Left kidney (tissue), 2 donors: ENCODE measurements around the gene UNC119B. TPM values are rescaled to one million over a fixed set of nuclear protein-coding genes. Genes with fewer than 3 reads are reported as not detected.

ENCODE experiments used
- DNase-seq: peaks from one replicate; pipeline ENCODE4 v3.0.0-alpha.2; 2013
- polyA plus RNA-seq: library from polyadenylated mRNA; unstranded; fragments of 120-200 nt; gene quantifications from one replicate; pipeline ENCODE4 v1.2.1, GENCODE V29; 2013; ENCODE audit not compliant: insufficient read length

UNC119B gene
- polyA plus RNA-seq, 1 donor, result 82.4 TPM

GRCh38 chr12:120762086-120762485, 51.8 kb downstream of the UNC119B start:
- no peak for DNase-seq

- DNase-seq, result no peak
Measured at GRCh38 chr12:120763250-120763649, 53.0 kb downstream of the UNC119B start.

- DNase-seq, result no peak
Measured at GRCh38 chr12:120764816-120765215, 54.6 kb downstream of the UNC119B start.

- no peak for DNase-seq
Measured at GRCh38 chr12:120766566-120766965, 56.3 kb downstream of the UNC119B start.

GRCh38 chr12:120767071-120768024, 57.1 kb downstream of the UNC119B start:
- no peak for DNase-seq

- no peak for DNase-seq
Measured at GRCh38 chr12:120771097-120771496, 60.8 kb downstream of the UNC119B start.

Other genes with a start within 250 kb of the UNC119B start
- gene SRSF9, start 240.7 kb upstream of the UNC119B start, polyA plus RNA-seq, result 222 TPM
- 446 TPM for gene DYNLL1, start 214.3 kb upstream of the UNC119B start, polyA plus RNA-seq
- gene COQ5, start 181.3 kb upstream of the UNC119B start, polyA plus RNA-seq, result 65.0 TPM
- 284 TPM for gene RNF10, start 176.1 kb upstream of the UNC119B start, polyA plus RNA-seq
- gene POP5, start 129.1 kb upstream of the UNC119B start, polyA plus RNA-seq, result 65.0 TPM
- gene CABP1, start 69.8 kb upstream of the UNC119B start, polyA plus RNA-seq, result 7.7 TPM
- 193 TPM for gene MLEC, start 23.3 kb upstream of the UNC119B start, polyA plus RNA-seq
- 14.5 TPM for gene ACADS, start 15.4 kb downstream of the UNC119B start, polyA plus RNA-seq
- 86.5 TPM for gene SPPL3, start 193.9 kb downstream of the UNC119B start, polyA plus RNA-seq